PC-3 (cell line): Measurements from ENCODE around the gene GABRG3.

Experiments used
- CTCF ChIP-seq: fragments of 300-600 bp; sonication (generic); conservative IDR thresholded peaks from 2 replicates; pipeline ENCODE4 v1.5.1; 2017; ENCODE audit warnings: antibody characterized with exemption, low read depth, mild to moderate bottlenecking, low read length
- EZH2phosphoT487 ChIP-seq: fragments of 300-600 bp; sonication (generic); IDR thresholded peaks from 2 replicates; pipeline ENCODE4 v1.6.1; 2018; ENCODE audit warnings: mild to moderate bottlenecking, antibody characterized with exemption, low read length, borderline replicate concordance

- TF ChIP-seq CTCF (no peak), EZH2phosphoT487 (no peak)
Observed at GRCh38 chr15:27039152-27039551, 68.2 kb downstream of the GABRG3 start.
